Measurements from ENCODE around the gene FNBP1.

- TF ChIP-seq, protein P1, sequence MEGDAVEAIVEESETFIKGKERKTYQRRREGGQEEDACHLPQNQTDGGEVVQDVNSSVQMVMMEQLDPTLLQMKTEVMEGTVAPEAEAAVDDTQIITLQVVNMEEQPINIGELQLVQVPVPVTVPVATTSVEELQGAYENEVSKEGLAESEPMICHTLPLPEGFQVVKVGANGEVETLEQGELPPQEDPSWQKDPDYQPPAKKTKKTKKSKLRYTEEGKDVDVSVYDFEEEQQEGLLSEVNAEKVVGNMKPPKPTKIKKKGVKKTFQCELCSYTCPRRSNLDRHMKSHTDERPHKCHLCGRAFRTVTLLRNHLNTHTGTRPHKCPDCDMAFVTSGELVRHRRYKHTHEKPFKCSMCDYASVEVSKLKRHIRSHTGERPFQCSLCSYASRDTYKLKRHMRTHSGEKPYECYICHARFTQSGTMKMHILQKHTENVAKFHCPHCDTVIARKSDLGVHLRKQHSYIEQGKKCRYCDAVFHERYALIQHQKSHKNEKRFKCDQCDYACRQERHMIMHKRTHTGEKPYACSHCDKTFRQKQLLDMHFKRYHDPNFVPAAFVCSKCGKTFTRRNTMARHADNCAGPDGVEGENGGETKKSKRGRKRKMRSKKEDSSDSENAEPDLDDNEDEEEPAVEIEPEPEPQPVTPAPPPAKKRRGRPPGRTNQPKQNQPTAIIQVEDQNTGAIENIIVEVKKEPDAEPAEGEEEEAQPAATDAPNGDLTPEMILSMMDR (conservative IDR thresholded peaks at IDR 0.05; ENCODE audit: low read depth, low read length), result no peak
- no peak for TF ChIP-seq EZH2 (IDR thresholded peaks at IDR 0.05; ENCODE audit: low read length, unreplicated experiment)
Measured at GRCh38 chr9:129874261-129875101, 168.5 kb downstream of the FNBP1 start.
